B cell (primary cell): ENCODE measurements around the gene ZSCAN23. TPM values are rescaled to one million over a fixed set of nuclear protein-coding genes. Genes with fewer than 3 reads are reported as not detected.

ENCODE experiments used
- ATAC-seq: fragments of 200-7000 bp; cut with Tn5 transposase; one replicate; pipeline ENCODE4 v1.10.0; 2021; ENCODE audit warnings: low read depth, mild to moderate bottlenecking, moderate number of reproducible peaks, moderate library complexity
- CTCF ChIA-PET: fragments of 350-600 bp; sonication (Branson Sonifier 250); formaldehyde crosslinking; loops from one replicate; lab custom pipeline; 2021; ENCODE audit warnings: antibody characterized with exemption, inconsistent platforms; lab: Charles Lee
- POLR2A ChIA-PET: fragments of 350-600 bp; sonication (Branson Sonifier 250); formaldehyde crosslinking; loops from one replicate; lab custom pipeline; 2021; ENCODE audit warnings: antibody characterized with exemption; lab: Charles Lee
- DNase-seq: peaks from one replicate; pipeline ENCODE4 v3.0.0; 2013
- H2AFZ ChIP-seq: 2 replicates; pipeline ENCODE4 v1.6.1; 2012; ENCODE audit warnings: mild to moderate bottlenecking, low read depth, low read length; ENCODE audit not compliant: insufficient read depth, poor library complexity, severe bottlenecking
- H3K27ac ChIP-seq, 2 donors: 1 replicate in 1 of 2; 2 replicates in 1 of 2; pipeline ENCODE4 v1.5.1; 2012 to 2013; ENCODE audit warnings: low read length in 2 of 2, mild to moderate bottlenecking in 2 of 2, moderate library complexity in 1 of 2
- H3K27me3 ChIP-seq, 4 experiments: fragments of 200-600 bp in 1 of 4; sonication (generic) in 1 of 4; replicated peaks in 1 of 4; 1 replicate in 2 of 4; 2 replicates in 2 of 4; pipeline versions ENCODE4 v1.6.1 to v1.7.0; 2013 to 2016; ENCODE audit warnings: low read length in 3 of 4, mild to moderate bottlenecking in 2 of 4, mixed read lengths in 1 of 4, moderate library complexity in 1 of 4; ENCODE audit not compliant: insufficient read depth in 4 of 4, control insufficient read depth in 3 of 4; ENCODE audit errors: control extremely low read depth in 1 of 4
- H3K36me3 ChIP-seq, 2 experiments: replicated peaks in 1 of 2; 1 replicate in 1 of 2; 2 replicates in 1 of 2; pipeline versions ENCODE4 v1.6.1 to v1.7.1; 2013; ENCODE audit warnings: low read length in 1 of 2; ENCODE audit not compliant: insufficient read depth in 2 of 2, control insufficient read depth in 1 of 2; ENCODE audit errors: control extremely low read depth in 1 of 2, extremely low read depth in 1 of 2
- H3K4me1 ChIP-seq, 2 donors: fragments of 200-600 bp in 1 of 2; sonication (generic) in 1 of 2; 1 replicate in 1 of 2; 2 replicates in 1 of 2; pipeline versions ENCODE4 v1.5.1 to v1.6.1; 2013 to 2017; ENCODE audit warnings: low read length in 2 of 2; ENCODE audit not compliant: control insufficient read depth in 2 of 2, insufficient read depth in 2 of 2
- H3K4me2 ChIP-seq: replicated peaks from 2 replicates; pipeline ENCODE3; 2012; ENCODE audit warnings: mild to moderate bottlenecking, low read depth, low read length; ENCODE audit not compliant: poor library complexity, severe bottlenecking
- H3K4me3 ChIP-seq, 5 experiments: fragments of 200-600 bp in 1 of 5; sonication (generic) in 1 of 5; 1 replicate in 3 of 5; 2 replicates in 2 of 5; pipeline versions ENCODE4 v1.5.1 to v1.7.0; 2011 to 2016; ENCODE audit warnings: low read length in 4 of 5, mild to moderate bottlenecking in 4 of 5, low read depth in 2 of 5, control low read depth in 1 of 5, moderate library complexity in 1 of 5; ENCODE audit not compliant: insufficient read depth in 1 of 5; ENCODE audit errors: control extremely low read depth in 1 of 5, extremely low read depth in 1 of 5
- H3K79me2 ChIP-seq: fragments of 200-600 bp; sonication (generic); one replicate; pipeline ENCODE4 v1.6.0; 2016; ENCODE audit warnings: low read length; ENCODE audit not compliant: control insufficient read depth, insufficient read depth
- H3K9ac ChIP-seq: fragments of 200-600 bp; sonication (generic); 2 replicates; pipeline ENCODE4 v1.6.1; 2017; ENCODE audit warnings: mild to moderate bottlenecking, low read length, moderate library complexity
- H3K9me3 ChIP-seq, 3 donors: one replicate each; pipeline versions ENCODE4 v1.6.1 to v1.7.1; 2013; ENCODE audit warnings: low read length in 2 of 3; ENCODE audit not compliant: control insufficient read depth in 2 of 3, insufficient read depth in 1 of 3; ENCODE audit errors: control extremely low read depth in 1 of 3
- H4K20me1 ChIP-seq: 2 replicates; pipeline ENCODE4 v1.6.0; 2012; ENCODE audit warnings: mild to moderate bottlenecking, low read length; ENCODE audit not compliant: insufficient read depth, control insufficient read depth, poor library complexity, severe bottlenecking
- H3K27ac Mint-ChIP-seq: one replicate; pipeline ENCODE4 v1.8.0; 2021; ENCODE audit warnings: mixed read lengths
- H3K27me3 Mint-ChIP-seq: one replicate; pipeline ENCODE4 v1.8.0; 2021; ENCODE audit warnings: mixed read lengths
- H3K4me1 Mint-ChIP-seq: one replicate; pipeline ENCODE4 v1.8.0; 2021; ENCODE audit warnings: mixed read lengths
- H3K4me3 Mint-ChIP-seq: one replicate; pipeline ENCODE4 v1.8.0; 2021; ENCODE audit warnings: mixed read lengths
- H3K9me3 Mint-ChIP-seq: one replicate; pipeline ENCODE4 v1.8.0; 2022; ENCODE audit warnings: mixed read lengths; ENCODE audit not compliant: insufficient read depth
- CTCF ChIP-seq: fragments of 200-600 bp; IDR thresholded peaks from one replicate; pipeline ENCODE4 v1.8.0; 2022; ENCODE audit warnings: antibody characterized with exemption, mild to moderate bottlenecking
- EZH2 ChIP-seq: IDR thresholded peaks from 2 replicates; pipeline ENCODE4 v1.6.1; 2012; ENCODE audit warnings: borderline replicate concordance, low read depth, mild to moderate bottlenecking, moderate library complexity, low read length; ENCODE audit not compliant: insufficient read depth, poor library complexity, severe bottlenecking
- WGBS: methylation state at CpG from one replicate; pipeline ENCODE4 v1.1.5; 2013; ENCODE audit warnings: missing lambda C conversion rate; ENCODE audit not compliant: insufficient coverage; 5-methylcytosine and 5-hydroxymethylcytosine counted together
- intact Hi-C: fragments of 100-400 bp; cut with micrococcal nuclease; formaldehyde crosslinking; loops from one replicate; pipeline ENCODE4 v1.10.0; 2022
- polyA plus RNA-seq: library from polyadenylated mRNA; depleted of rRNA; stranded (reverse); fragments of >200 nt; gene quantifications from 2 replicates; pipeline ENCODE4 v1.2.3, GENCODE V29; 2012
- total RNA-seq, 2 donors: library from RNA; stranded (reverse); fragments of 120-200 nt in 1 of 2; gene quantifications; 1 replicate in 1 of 2; 2 replicates in 1 of 2; pipeline versions ENCODE4 v1.2.3 to v1.2.4, GENCODE V29; 2013 to 2022

The ZSCAN23 gene
- total and polyA plus RNA-seq, 2 donors (not counting 1 experiment from before 2014, with no cell fraction given): 0.79 TPM; not detected in 1

- peaks cover 0 to 23% (median 12%) of the 10 kb centered on the region in 4 experiments for H3K27me3 ChIP-seq
- no peaks in the 10 kb centered on the region for H4K20me1 ChIP-seq
- H2AFZ ChIP-seq: no peak overlapping the region
- POLR2A ChIA-PET: no interaction called here
- no CpG with 5 or more reads among the region's 2 CpGs for WGBS
- no peak overlapping the region for H3K4me3 Mint-ChIP-seq
- intact Hi-C loops: no loop called here
- no peaks in the 10 kb centered on the region for H3K36me3 ChIP-seq
- H3K9ac ChIP-seq: no peak overlapping the region
- H3K27ac ChIP-seq: no peak overlapping the region
- H3K9me3 ChIP-seq: peaks cover 0 to 4% (median 0%) of the 10 kb centered on the region in 3 donors
- peaks cover 61% of the 10 kb centered on the region for H3K27me3 Mint-ChIP-seq
- CTCF ChIA-PET: no interaction called here
- no peaks in the 10 kb centered on the region for H3K9me3 Mint-ChIP-seq
- no peak for ATAC-seq
- DNase-seq: no peak
- no peak overlapping the region for H3K4me2 ChIP-seq
- TF ChIP-seq CTCF (no peak), EZH2 (no peak)
- no peaks in the 10 kb centered on the region for H3K79me2 ChIP-seq
- no peaks in the 10 kb centered on the region for H3K4me1 Mint-ChIP-seq
- no peaks in the 10 kb centered on the region for H3K4me1 ChIP-seq
- no peak overlapping the region for H3K27ac Mint-ChIP-seq
- no peak overlapping the region for H3K4me3 ChIP-seq
Measured at GRCh38 chr6:28462401-28462800, 19.1 kb upstream of the ZSCAN23 start.

- no peak for ATAC-seq
Measured at GRCh38 chr6:28458568-28458967, 15.3 kb upstream of the ZSCAN23 start.

More at GRCh38 chr6:28458568-28458967, 15.3 kb upstream of the ZSCAN23 start:
- no peak overlapping the region for H2AFZ ChIP-seq
- H3K9me3 ChIP-seq: peaks cover 0 to 4% (median 1%) of the 10 kb centered on the region in 3 donors
- no peaks in the 10 kb centered on the region for H3K36me3 ChIP-seq
- no CpG with 5 or more reads among the region's 1 CpG for WGBS
- no peak overlapping the region for H3K4me2 ChIP-seq
- H3K4me1 Mint-ChIP-seq: no peaks in the 10 kb centered on the region
- no peak overlapping the region for H3K9ac ChIP-seq
- no peak overlapping the region for H3K4me3 ChIP-seq
- intact Hi-C loops: no loop called here
- no peak for TF ChIP-seq CTCF
- no peak overlapping the region for H3K27ac ChIP-seq
- peaks cover 0 to 26% (median 16%) of the 10 kb centered on the region in 4 experiments for H3K27me3 ChIP-seq
- H4K20me1 ChIP-seq: no peaks in the 10 kb centered on the region
- ChIA-PET CTCF (no interaction called here), POLR2A (no interaction called here)
- no peaks in the 10 kb centered on the region for H3K4me1 ChIP-seq
- no peak for DNase-seq
- H3K27me3 Mint-ChIP-seq: peaks cover 65% of the 10 kb centered on the region
- H3K9me3 Mint-ChIP-seq: no peaks in the 10 kb centered on the region
- no peaks in the 10 kb centered on the region for H3K79me2 ChIP-seq
- H3K4me3 Mint-ChIP-seq: no peak overlapping the region
- H3K27ac Mint-ChIP-seq: no peak overlapping the region
